HL-60 (cell line): ENCODE data around the gene HRH3.

Source experiments
- DNase-seq, 2 experiments: peaks; one replicate each; pipeline ENCODE4 v3.0.0-alpha.2; 2010 to 2020; ENCODE audit warnings: low read depth in 1 of 2, low spot score in 1 of 2
- H3K27ac ChIP-seq: fragments of 250-450 bp; sonication (Bioruptor Pico); replicated peaks from 2 replicates; pipeline ENCODE4 v1.5.1; 2020; ENCODE audit warnings: mild to moderate bottlenecking, moderate library complexity
- H3K27me3 ChIP-seq: fragments of 250-450 bp; sonication (Bioruptor Pico); 2 replicates; pipeline ENCODE4 v1.5.1; 2021; ENCODE audit warnings: mild to moderate bottlenecking, moderate library complexity; ENCODE audit not compliant: insufficient read depth, poor library complexity, severe bottlenecking
- H3K4me3 ChIP-seq: replicated peaks from 2 replicates; pipeline ENCODE4 v1.5.1; 2011; ENCODE audit warnings: mild to moderate bottlenecking, control low read depth, low read length; ENCODE audit not compliant: insufficient read depth
- CTCF ChIP-seq: IDR thresholded peaks from one replicate; pipeline ENCODE4 v1.5.1; 2011; ENCODE audit warnings: low read length, control low read depth, inconsistent platforms; ENCODE audit not compliant: insufficient read depth
- GABPA ChIP-seq: IDR thresholded peaks from 2 replicates; pipeline ENCODE4 v1.6.1; 2012; ENCODE audit warnings: low read depth
- POLR2AphosphoS5 ChIP-seq: IDR thresholded peaks from 2 replicates; pipeline ENCODE4 v1.6.1; 2012; ENCODE audit warnings: low read depth
- REST ChIP-seq: IDR thresholded peaks from 2 replicates; pipeline ENCODE4 v1.6.1; 2012; ENCODE audit warnings: low read depth; ENCODE audit not compliant: insufficient replicate concordance
- SPI1 ChIP-seq: IDR thresholded peaks from 2 replicates; pipeline ENCODE4 v1.6.1; 2012; ENCODE audit warnings: low read depth, mild to moderate bottlenecking, borderline replicate concordance

HRH3 gene

GRCh38 chr20:62236766-62237513 is 16.9 kb upstream of the HRH3 start:
- DNase-seq = no peak
- H3K27me3 ChIP-seq = no peaks in the 10 kb centered on the region
- TF ChIP-seq SPI1 (no peak), POLR2AphosphoS5 (no peak), CTCF (no peak), REST (no peak), GABPA (no peak)
- H3K27ac ChIP-seq = no peak overlapping the region
- H3K4me3 ChIP-seq = no peak overlapping the region

- no peaks in the 10 kb centered on the region for H3K27me3 ChIP-seq
- H3K27ac ChIP-seq = no peak overlapping the region
- DNase-seq = no peak
- TF ChIP-seq CTCF (no peak), SPI1 (no peak), REST (no peak), GABPA (no peak), POLR2AphosphoS5 (no peak)
- H3K4me3 ChIP-seq = no peak overlapping the region
Measured at GRCh38 chr20:62236200-62236599, 16.1 kb upstream of the HRH3 start.

- DNase-seq = no peak
- Histone ChIP-seq H3K27ac (no peak overlapping the region), H3K27me3 (no peaks in the 10 kb centered on the region), H3K4me3 (no peak overlapping the region)
- TF ChIP-seq REST = no peak
- TF ChIP-seq GABPA = no peak
- TF ChIP-seq POLR2AphosphoS5 = no peak
- no peak for TF ChIP-seq SPI1
- no peak for TF ChIP-seq CTCF
Measured at GRCh38 chr20:62235777-62236157, 15.7 kb upstream of the HRH3 start.
